ENCODE data around the gene CPNE1. TPM values are rescaled to one million over a fixed set of nuclear protein-coding genes. Genes with fewer than 3 reads are reported as not detected.
"Not testable (repeated sequence)": the region's sequence is repeated elsewhere in the genome, so short reads cannot be mapped to it uniquely, and the experiment has no call there.

CPNE1 gene
- total and polyA plus RNA-seq, 4 donors = 58.8 to 192 (median 89.3) TPM

DNA sequence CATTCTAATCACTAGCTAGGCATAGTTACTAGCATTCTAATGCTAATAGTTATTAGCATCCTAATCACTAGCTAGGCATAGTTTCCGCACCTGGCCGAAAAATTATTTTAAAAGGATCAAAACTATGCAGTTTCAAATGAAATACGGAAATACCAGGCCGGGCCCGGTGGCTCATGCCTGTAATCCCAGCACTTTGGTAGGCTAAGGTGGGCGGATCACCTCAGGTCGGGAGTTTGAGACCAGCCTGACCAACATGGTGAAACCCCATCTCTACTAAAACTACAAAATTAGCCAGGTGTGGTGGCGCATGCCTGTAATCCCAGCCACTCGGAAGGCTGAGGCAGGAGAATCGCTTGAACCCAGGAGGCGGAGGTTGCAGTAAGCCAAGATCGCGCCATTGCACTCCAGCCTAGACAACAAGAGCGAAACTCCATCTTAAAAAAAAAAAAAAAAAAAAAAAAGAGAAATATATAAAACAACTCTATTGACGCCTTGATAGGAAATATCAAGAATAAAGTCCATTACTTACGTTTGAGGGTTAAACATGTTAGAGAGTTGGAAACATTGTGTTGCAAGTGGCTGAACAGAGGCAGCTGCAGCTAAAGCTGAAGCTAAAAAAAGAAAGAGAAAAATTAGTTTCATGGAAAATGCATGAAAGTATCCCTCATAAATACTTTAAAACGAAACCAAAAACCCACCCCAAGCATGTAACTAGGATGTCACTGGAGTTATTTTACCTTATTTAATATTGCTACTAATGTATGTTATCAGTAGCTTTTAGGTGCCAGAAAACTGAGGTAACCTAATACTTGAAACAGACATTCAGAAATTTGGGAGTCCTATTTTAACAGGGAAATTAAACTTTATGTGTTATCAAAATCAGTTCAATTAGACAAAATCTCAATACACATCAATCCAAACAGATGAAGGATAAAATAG is 42.2 kb upstream of the CPNE1 start:
- WGBS (ENCODE audit: insufficient coverage) = 95% methylated on average over 5 of the region's 17 CpGs
- not testable (repeated sequence) for H3K27ac ChIP-seq (ENCODE audit: low read depth, low read length); H3K4me3 ChIP-seq (ENCODE audit: low read depth, low read length); H3K9me3 ChIP-seq (ENCODE audit: control insufficient read depth, insufficient read depth, low read length); H3K4me1 ChIP-seq (ENCODE audit: control insufficient read depth, insufficient read depth, low read length); H3K27me3 ChIP-seq (ENCODE audit: control insufficient read depth, insufficient read depth, low read length); DNase-seq (ENCODE audit: low read depth in 4 of 6, low spot score in 6 of 6)
- H3K36me3 ChIP-seq (ENCODE audit: control insufficient read depth, insufficient read depth, low read length) = peaks cover 26% of the 10 kb centered on the region

DNA sequence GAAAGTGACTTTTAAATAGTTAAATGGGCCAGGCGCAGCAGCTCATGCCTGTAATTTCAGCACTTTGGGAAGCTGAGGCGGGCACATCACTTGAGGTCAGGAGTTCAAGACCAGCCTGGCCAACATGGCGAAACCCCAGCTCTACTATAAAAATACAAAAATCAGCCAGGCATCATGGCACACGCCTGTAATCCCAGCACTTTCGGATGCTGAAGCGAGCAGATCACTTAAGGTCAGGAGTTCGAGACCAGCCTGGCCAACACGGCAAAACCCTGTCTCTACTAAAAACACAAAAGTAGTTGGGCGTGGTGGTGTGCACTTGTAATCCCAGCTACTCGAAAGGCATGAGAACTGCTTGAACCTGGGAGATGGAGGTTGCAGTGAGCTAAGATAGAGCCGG is 41.2 kb upstream of the CPNE1 start:
- H3K36me3 ChIP-seq (ENCODE audit: control insufficient read depth, insufficient read depth, low read length) = peaks cover 29% of the 10 kb centered on the region
- H3K27ac ChIP-seq (ENCODE audit: low read depth, low read length); H3K4me1 ChIP-seq (ENCODE audit: control insufficient read depth, insufficient read depth, low read length); H3K27me3 ChIP-seq (ENCODE audit: control insufficient read depth, insufficient read depth, low read length); H3K4me3 ChIP-seq (ENCODE audit: low read depth, low read length); DNase-seq (ENCODE audit: low read depth in 4 of 6, low spot score in 6 of 6); H3K9me3 ChIP-seq (ENCODE audit: control insufficient read depth, insufficient read depth, low read length): not testable (repeated sequence)
- WGBS (ENCODE audit: insufficient coverage) = 96% methylated on average over 4 of the region's 11 CpGs

- no peaks in the 10 kb centered on the region for H3K27me3 ChIP-seq (ENCODE audit: control insufficient read depth, insufficient read depth, low read length)
- H3K9me3 ChIP-seq (ENCODE audit: control insufficient read depth, insufficient read depth, low read length) = no peaks in the 10 kb centered on the region
- no peak for DNase-seq (ENCODE audit: low read depth in 4 of 6, low spot score in 6 of 6)
- H3K4me3 ChIP-seq (ENCODE audit: low read depth, low read length) = no peak overlapping the region
- peaks cover under 1% of the 10 kb centered on the region for H3K4me1 ChIP-seq (ENCODE audit: control insufficient read depth, insufficient read depth, low read length)
- no CpG with 5 or more reads among the region's 5 CpGs for WGBS (ENCODE audit: insufficient coverage)
- H3K36me3 ChIP-seq (ENCODE audit: control insufficient read depth, insufficient read depth, low read length) = peaks cover 29% of the 10 kb centered on the region
- H3K27ac ChIP-seq (ENCODE audit: low read depth, low read length) = no peak overlapping the region
Observed at GRCh38 chr20:35704514-35705261, 40.0 kb upstream of the CPNE1 start.

GRCh38 chr20:35702824-35703695 is 38.4 kb upstream of the CPNE1 start:
- H3K4me1 ChIP-seq (ENCODE audit: control insufficient read depth, insufficient read depth, low read length) = peaks cover 9% of the 10 kb centered on the region
- H3K36me3 ChIP-seq (ENCODE audit: control insufficient read depth, insufficient read depth, low read length) = peaks cover 32% of the 10 kb centered on the region
- H3K9me3 ChIP-seq (ENCODE audit: control insufficient read depth, insufficient read depth, low read length) = no peaks in the 10 kb centered on the region
- H3K27ac ChIP-seq (ENCODE audit: low read depth, low read length) = no peak overlapping the region
- H3K4me3 ChIP-seq (ENCODE audit: low read depth, low read length) = no peak overlapping the region
- H3K27me3 ChIP-seq (ENCODE audit: control insufficient read depth, insufficient read depth, low read length) = no peaks in the 10 kb centered on the region
- WGBS (ENCODE audit: insufficient coverage) = no CpG with 5 or more reads among the region's 4 CpGs
- DNase-seq (ENCODE audit: low read depth in 4 of 6, low spot score in 6 of 6) = no peak

- no peak for DNase-seq (ENCODE audit: low read depth in 4 of 6, low spot score in 6 of 6)
- H3K27ac ChIP-seq (ENCODE audit: low read depth, low read length) = no peak overlapping the region
- 90% methylated on average over 8 of the region's 12 CpGs for WGBS (ENCODE audit: insufficient coverage)
- no peaks in the 10 kb centered on the region for H3K27me3 ChIP-seq (ENCODE audit: control insufficient read depth, insufficient read depth, low read length)
- no peaks in the 10 kb centered on the region for H3K9me3 ChIP-seq (ENCODE audit: control insufficient read depth, insufficient read depth, low read length)
- H3K4me3 ChIP-seq (ENCODE audit: low read depth, low read length) = no peak overlapping the region
- peaks cover 32% of the 10 kb centered on the region for H3K36me3 ChIP-seq (ENCODE audit: control insufficient read depth, insufficient read depth, low read length)
- peaks cover 10% of the 10 kb centered on the region for H3K4me1 ChIP-seq (ENCODE audit: control insufficient read depth, insufficient read depth, low read length)
Observed at GRCh38 chr20:35702051-35702823, 37.5 kb upstream of the CPNE1 start.

DNA sequence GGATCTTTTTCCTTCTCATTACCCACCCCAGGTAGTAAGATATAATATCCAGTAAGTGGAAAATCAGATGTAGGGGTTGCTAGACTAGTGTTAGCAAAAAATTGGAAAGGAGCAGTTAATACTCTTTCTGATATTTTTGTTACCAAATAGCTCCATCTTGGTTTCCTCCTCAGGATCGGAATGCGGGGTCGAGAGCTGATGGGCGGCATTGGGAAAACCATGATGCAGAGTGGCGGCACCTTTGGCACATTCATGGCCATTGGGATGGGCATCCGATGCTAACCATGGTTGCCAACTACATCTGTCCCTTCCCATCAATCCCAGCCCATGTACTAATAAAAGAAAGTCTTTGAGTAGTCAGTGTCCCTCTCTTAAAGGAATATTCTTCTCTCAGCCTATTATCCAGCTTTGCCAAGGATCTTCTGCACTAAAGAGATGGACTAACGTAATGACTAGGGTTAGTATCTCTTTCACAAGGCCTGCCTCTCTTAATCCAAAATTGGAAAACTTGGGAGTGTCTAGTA is 36.0 kb upstream of the CPNE1 start:
- Histone ChIP-seq H3K9me3 (ENCODE audit: control insufficient read depth, insufficient read depth, low read length) (no peaks in the 10 kb centered on the region), H3K27ac (ENCODE audit: low read depth, low read length) (no peak overlapping the region), H3K27me3 (ENCODE audit: control insufficient read depth, insufficient read depth, low read length) (no peaks in the 10 kb centered on the region), H3K4me1 (ENCODE audit: control insufficient read depth, insufficient read depth, low read length) (peaks cover 10% of the 10 kb centered on the region), H3K36me3 (ENCODE audit: control insufficient read depth, insufficient read depth, low read length) (peaks cover 29% of the 10 kb centered on the region), H3K4me3 (ENCODE audit: low read depth, low read length) (peak overlapping the region; percentile 76)
- DNase-seq (ENCODE audit: low read depth in 4 of 6, low spot score in 6 of 6) = no peak
- WGBS (ENCODE audit: insufficient coverage) = no CpG with 5 or more reads among the region's 7 CpGs

DNA sequence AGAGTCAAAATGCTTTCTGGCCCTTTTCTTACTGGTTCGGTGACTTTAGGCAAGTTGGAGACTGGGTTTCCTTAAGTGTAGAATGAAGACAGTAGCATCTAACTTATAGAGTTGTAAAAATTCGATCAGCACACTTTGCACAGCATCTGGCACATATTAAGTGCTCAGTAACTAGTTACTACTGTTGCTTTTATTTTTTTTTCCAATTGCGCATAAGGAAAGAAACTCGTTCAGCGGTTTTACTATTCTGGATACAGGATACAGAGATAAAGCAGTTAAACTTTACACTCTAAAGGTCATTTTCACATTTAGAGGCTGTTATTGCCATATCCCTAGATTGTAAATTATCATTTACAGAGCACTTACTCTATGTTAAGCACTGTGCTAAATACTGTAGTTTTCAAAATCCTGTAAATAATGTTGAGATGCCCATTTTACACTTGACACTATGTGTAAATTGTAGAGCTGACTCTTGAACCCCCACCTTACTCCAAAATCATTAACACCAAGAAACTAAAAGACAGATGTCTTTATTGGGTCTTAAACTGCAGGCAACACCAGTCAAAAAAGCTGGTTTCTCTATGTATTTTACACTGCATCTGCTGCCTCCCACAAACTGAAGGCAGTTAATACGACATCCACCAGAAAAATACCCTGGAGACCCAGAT is 35.4 kb upstream of the CPNE1 start:
- DNase-seq (ENCODE audit: low read depth in 4 of 6, low spot score in 6 of 6) = peak in 1 of 6 donors; percentile 17
- no CpG with 5 or more reads among the region's 6 CpGs for WGBS (ENCODE audit: insufficient coverage)
- peaks cover 29% of the 10 kb centered on the region for H3K36me3 ChIP-seq (ENCODE audit: control insufficient read depth, insufficient read depth, low read length)

GRCh38 chr20:35699127-35699956 is 34.6 kb upstream of the CPNE1 start, which contains the start of the genes NFS1 and ROMO1:
NFS1 (minus strand) TSS chr20:35699352; CDS start chr20:35699288, 64 bp downstream.
ROMO1 (plus strand) TSS chr20:35699405; CDS start chr20:35699633, 228 bp downstream.
- Histone ChIP-seq H3K27ac (ENCODE audit: low read depth, low read length) (peak within 1 kb of the TSS; percentile 91), H3K27me3 (ENCODE audit: control insufficient read depth, insufficient read depth, low read length) (no peaks in the 10 kb centered on the region), H3K4me1 (ENCODE audit: control insufficient read depth, insufficient read depth, low read length) (peaks cover 10% of the 10 kb centered on the region), H3K36me3 (ENCODE audit: control insufficient read depth, insufficient read depth, low read length) (peaks cover 31% of the 10 kb centered on the region), H3K9me3 (ENCODE audit: control insufficient read depth, insufficient read depth, low read length) (no peaks in the 10 kb centered on the region), H3K4me3 (ENCODE audit: low read depth, low read length) (peak within 1 kb of the TSS; percentile 76)
- 0% methylated on average over 75 of the region's 81 CpGs for WGBS (ENCODE audit: insufficient coverage)
- peak; percentile 74 to 97 (median 84) for DNase-seq (ENCODE audit: low read depth in 4 of 6, low spot score in 6 of 6)

More for the DNA sequence above, 35.4 kb upstream of the CPNE1 start:
- Histone ChIP-seq H3K4me1 (ENCODE audit: control insufficient read depth, insufficient read depth, low read length) (peaks cover 10% of the 10 kb centered on the region), H3K9me3 (ENCODE audit: control insufficient read depth, insufficient read depth, low read length) (no peaks in the 10 kb centered on the region), H3K27me3 (ENCODE audit: control insufficient read depth, insufficient read depth, low read length) (no peaks in the 10 kb centered on the region), H3K27ac (ENCODE audit: low read depth, low read length) (peak overlapping the region; percentile 91), H3K4me3 (ENCODE audit: low read depth, low read length) (peak overlapping the region; percentile 76)

All from spinal cord (tissue), 10 donors.